SK-N-SH (cell line): ENCODE data around the gene ARHGAP1.

Experiments used
- ELF1 ChIP-seq: IDR thresholded peaks from 2 replicates; pipeline ENCODE4 v1.4.0; 2012
- EZH2phosphoT487 ChIP-seq: fragments of 200-600 bp; sonication (generic); IDR thresholded peaks from 2 replicates; pipeline ENCODE4 v1.6.1; 2017; ENCODE audit warnings: low read depth, mixed run types, mild to moderate bottlenecking, antibody characterized with exemption, moderate library complexity, borderline replicate concordance
- NFIC ChIP-seq: IDR thresholded peaks from 2 replicates; pipeline ENCODE4 v1.4.0; 2012; ENCODE audit warnings: borderline replicate concordance
- POLR2AphosphoS5 ChIP-seq: IDR thresholded peaks from 2 replicates; pipeline ENCODE4 v1.6.1; 2012; ENCODE audit warnings: low read depth, low read length
- RAD21 ChIP-seq: IDR thresholded peaks from 2 replicates; pipeline ENCODE4 v1.6.1; 2012; ENCODE audit warnings: mild to moderate bottlenecking, low read length
- SIN3A ChIP-seq: IDR thresholded peaks from 2 replicates; pipeline ENCODE4 v1.6.1; 2012; ENCODE audit warnings: low read depth, mild to moderate bottlenecking, low read length, moderate library complexity, borderline replicate concordance
- SMC3 ChIP-seq: IDR thresholded peaks from 2 replicates; pipeline ENCODE4 v1.6.1; 2012; ENCODE audit warnings: low read depth, low read length, improper control_type of control experiment
- TAF1 ChIP-seq: IDR thresholded peaks from 2 replicates; pipeline ENCODE4 v1.6.1; 2012; ENCODE audit warnings: low read depth, mild to moderate bottlenecking, low read length, moderate library complexity, borderline replicate concordance
- YY1 ChIP-seq: IDR thresholded peaks from 2 replicates; pipeline ENCODE4 v1.4.0; 2012; ENCODE audit warnings: low read depth, mild to moderate bottlenecking
- TF ChIP-seq, protein P1 (sequence below): fragments of 200-600 bp; sonication (generic); IDR thresholded peaks from 2 replicates; pipeline ENCODE4 v1.6.1; 2017; ENCODE audit warnings: antibody characterized with exemption, mild to moderate bottlenecking, moderate library complexity
- TF ChIP-seq, protein P2 (sequence below): IDR thresholded peaks from 2 replicates; pipeline ENCODE4 v1.4.0; 2012; ENCODE audit warnings: low read depth
- TF ChIP-seq, protein P3 (sequence below): IDR thresholded peaks from 2 replicates; pipeline ENCODE4 v1.4.0; 2012; ENCODE audit warnings: low read depth, borderline replicate concordance

DNA sequence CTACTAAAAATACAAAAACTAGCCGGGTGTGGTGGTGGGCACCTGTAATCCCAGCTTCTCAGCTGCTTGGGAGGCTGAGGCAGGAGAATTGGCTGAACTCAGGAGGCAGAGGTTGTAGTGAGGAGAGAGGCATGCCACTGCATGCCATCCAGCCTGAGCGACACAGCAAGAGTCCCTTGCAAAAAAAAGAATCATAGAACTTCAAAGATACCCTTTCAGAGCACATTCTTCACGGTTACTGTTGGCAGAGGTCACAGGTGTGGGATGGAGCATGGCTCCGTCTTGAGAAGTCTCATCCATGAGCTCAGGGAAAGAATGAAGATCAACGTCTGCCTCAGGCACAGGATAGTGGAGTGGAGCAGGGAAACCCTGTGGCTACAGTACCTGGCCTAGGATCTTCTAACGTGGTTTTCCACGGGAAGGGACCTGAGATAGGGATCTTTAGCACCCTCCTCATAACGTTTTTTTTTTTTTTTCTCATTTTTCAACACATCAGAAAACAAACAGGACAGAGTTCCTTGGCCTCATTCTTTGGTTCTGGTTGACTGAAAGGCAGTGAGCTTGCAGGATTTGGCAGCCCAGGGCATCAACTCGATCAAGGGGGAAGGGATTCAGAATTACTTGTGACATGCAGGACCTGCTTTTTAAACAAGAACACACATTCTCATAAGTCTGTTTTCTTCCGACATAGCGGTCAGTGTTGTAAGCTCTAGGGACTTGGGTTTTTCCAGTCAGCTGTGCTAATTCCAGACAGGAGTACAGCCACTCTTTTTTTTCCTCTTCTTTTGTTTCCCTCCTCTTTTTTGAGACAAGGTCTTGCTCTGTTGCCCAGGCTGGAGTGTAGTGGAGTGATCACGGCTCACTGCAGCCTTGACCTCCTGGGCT, 41.4 kb upstream of the ARHGAP1 start:
- no peak for TF ChIP-seq SIN3A
- TF ChIP-seq, protein P1, sequence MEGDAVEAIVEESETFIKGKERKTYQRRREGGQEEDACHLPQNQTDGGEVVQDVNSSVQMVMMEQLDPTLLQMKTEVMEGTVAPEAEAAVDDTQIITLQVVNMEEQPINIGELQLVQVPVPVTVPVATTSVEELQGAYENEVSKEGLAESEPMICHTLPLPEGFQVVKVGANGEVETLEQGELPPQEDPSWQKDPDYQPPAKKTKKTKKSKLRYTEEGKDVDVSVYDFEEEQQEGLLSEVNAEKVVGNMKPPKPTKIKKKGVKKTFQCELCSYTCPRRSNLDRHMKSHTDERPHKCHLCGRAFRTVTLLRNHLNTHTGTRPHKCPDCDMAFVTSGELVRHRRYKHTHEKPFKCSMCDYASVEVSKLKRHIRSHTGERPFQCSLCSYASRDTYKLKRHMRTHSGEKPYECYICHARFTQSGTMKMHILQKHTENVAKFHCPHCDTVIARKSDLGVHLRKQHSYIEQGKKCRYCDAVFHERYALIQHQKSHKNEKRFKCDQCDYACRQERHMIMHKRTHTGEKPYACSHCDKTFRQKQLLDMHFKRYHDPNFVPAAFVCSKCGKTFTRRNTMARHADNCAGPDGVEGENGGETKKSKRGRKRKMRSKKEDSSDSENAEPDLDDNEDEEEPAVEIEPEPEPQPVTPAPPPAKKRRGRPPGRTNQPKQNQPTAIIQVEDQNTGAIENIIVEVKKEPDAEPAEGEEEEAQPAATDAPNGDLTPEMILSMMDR: no peak
- no peak for TF ChIP-seq NFIC
- no peak for TF ChIP-seq YY1
- TF ChIP-seq, protein P2, sequence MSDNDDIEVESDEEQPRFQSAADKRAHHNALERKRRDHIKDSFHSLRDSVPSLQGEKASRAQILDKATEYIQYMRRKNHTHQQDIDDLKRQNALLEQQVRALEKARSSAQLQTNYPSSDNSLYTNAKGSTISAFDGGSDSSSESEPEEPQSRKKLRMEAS: no peak
- no peak for TF ChIP-seq POLR2AphosphoS5
- TF ChIP-seq TAF1: no peak
- TF ChIP-seq SMC3: no peak
- no peak for TF ChIP-seq ELF1
- no peak for TF ChIP-seq RAD21
- no peak for TF ChIP-seq EZH2phosphoT487
- TF ChIP-seq, protein P3, sequence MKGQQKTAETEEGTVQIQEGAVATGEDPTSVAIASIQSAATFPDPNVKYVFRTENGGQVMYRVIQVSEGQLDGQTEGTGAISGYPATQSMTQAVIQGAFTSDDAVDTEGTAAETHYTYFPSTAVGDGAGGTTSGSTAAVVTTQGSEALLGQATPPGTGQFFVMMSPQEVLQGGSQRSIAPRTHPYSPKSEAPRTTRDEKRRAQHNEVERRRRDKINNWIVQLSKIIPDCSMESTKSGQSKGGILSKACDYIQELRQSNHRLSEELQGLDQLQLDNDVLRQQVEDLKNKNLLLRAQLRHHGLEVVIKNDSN: no peak
